HEK293T (cell line): Measurements from ENCODE around the gene CTNNB1.

Experiments used
- BHLHE40 ChIP-seq: fragments of 450-650 bp; IDR thresholded peaks from 2 replicates; pipeline ENCODE4 v1.6.1; 2016; ENCODE audit warnings: mild to moderate bottlenecking, moderate library complexity, borderline replicate concordance
- FOXA1 ChIP-seq: fragments of 450-650 bp; IDR thresholded peaks from 2 replicates; pipeline ENCODE4 v1.6.1; 2016; ENCODE audit warnings: mild to moderate bottlenecking
- FOXK2 ChIP-seq: fragments of 450-650 bp; IDR thresholded peaks from 2 replicates; pipeline ENCODE4 v1.6.1; 2016; ENCODE audit warnings: mild to moderate bottlenecking
- FOXM1 ChIP-seq: fragments of 450-650 bp; IDR thresholded peaks from 2 replicates; pipeline ENCODE4 v1.6.1; 2017; ENCODE audit warnings: mild to moderate bottlenecking, borderline replicate concordance
- HDGF ChIP-seq: fragments of 450-650 bp; IDR thresholded peaks from 2 replicates; pipeline ENCODE4 v1.6.1; 2017; ENCODE audit warnings: antibody characterized with exemption, borderline replicate concordance
- L3MBTL2 ChIP-seq: fragments of 450-650 bp; conservative IDR thresholded peaks from 2 replicates; pipeline ENCODE4 v1.6.1; 2016; ENCODE audit warnings: mild to moderate bottlenecking
- NFRKB ChIP-seq: fragments of 450-650 bp; IDR thresholded peaks from 2 replicates; pipeline ENCODE4 v1.6.1; 2016; ENCODE audit warnings: mild to moderate bottlenecking, moderate library complexity
- SP1 ChIP-seq: fragments of 450-650 bp; IDR thresholded peaks from 2 replicates; pipeline ENCODE4 v1.6.1; 2017
- SUZ12 ChIP-seq: fragments of 450-650 bp; IDR thresholded peaks from 2 replicates; pipeline ENCODE4 v1.6.1; 2016; ENCODE audit warnings: mild to moderate bottlenecking
- TARDBP ChIP-seq: fragments of 450-650 bp; IDR thresholded peaks from 2 replicates; pipeline ENCODE4 v1.6.1; 2016
- ZNF384 ChIP-seq: fragments of 450-650 bp; IDR thresholded peaks from 2 replicates; pipeline ENCODE4 v1.6.1; 2016

- TF ChIP-seq FOXK2 (no peak), FOXA1 (no peak), BHLHE40 (no peak), HDGF (no peak), ZNF384 (no peak), SP1 (no peak), TARDBP (no peak), NFRKB (no peak), FOXM1 (no peak), SUZ12 (no peak), L3MBTL2 (no peak)
Observed at GRCh38 chr3:41208507-41209220, 9.4 kb downstream of the CTNNB1 start.
